DND-41 (cell line): ENCODE results near the gene COL23A1.

ENCODE experiments used
- EZH2 ChIP-seq: IDR thresholded peaks from 3 replicates; pipeline ENCODE4 v1.6.1; 2012; ENCODE audit warnings: borderline replicate concordance, low read depth, mild to moderate bottlenecking, moderate library complexity, low read length, inconsistent platforms; ENCODE audit not compliant: severe bottlenecking
- TF ChIP-seq, protein P1 (sequence below): IDR thresholded peaks from 2 replicates; pipeline ENCODE4 v1.5.1; 2012; ENCODE audit warnings: borderline replicate concordance, low read length, moderate library complexity, mild to moderate bottlenecking; ENCODE audit not compliant: poor library complexity, severe bottlenecking; ENCODE audit errors: extremely low read depth

DNA sequence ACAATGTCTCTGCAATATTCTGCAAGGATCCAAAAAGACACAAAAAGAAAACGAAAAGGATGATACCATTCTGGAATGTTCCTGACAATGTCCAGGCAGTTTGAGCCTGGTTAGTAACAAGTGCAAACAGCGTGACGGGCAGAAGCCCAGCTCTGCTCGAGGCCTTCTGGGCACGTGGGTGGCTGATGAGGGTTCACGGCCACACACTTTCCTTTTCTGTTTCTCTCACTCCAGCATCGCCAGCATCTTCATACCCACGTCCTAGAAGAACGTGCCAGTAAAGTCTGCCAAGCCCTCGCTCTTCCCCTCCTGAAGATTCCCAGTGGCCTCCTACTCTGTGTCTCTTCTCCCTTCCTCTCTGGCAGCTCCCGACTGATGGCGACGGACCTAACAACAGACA is 36.7 kb downstream of the COL23A1 start:
- TF ChIP-seq, protein P1, sequence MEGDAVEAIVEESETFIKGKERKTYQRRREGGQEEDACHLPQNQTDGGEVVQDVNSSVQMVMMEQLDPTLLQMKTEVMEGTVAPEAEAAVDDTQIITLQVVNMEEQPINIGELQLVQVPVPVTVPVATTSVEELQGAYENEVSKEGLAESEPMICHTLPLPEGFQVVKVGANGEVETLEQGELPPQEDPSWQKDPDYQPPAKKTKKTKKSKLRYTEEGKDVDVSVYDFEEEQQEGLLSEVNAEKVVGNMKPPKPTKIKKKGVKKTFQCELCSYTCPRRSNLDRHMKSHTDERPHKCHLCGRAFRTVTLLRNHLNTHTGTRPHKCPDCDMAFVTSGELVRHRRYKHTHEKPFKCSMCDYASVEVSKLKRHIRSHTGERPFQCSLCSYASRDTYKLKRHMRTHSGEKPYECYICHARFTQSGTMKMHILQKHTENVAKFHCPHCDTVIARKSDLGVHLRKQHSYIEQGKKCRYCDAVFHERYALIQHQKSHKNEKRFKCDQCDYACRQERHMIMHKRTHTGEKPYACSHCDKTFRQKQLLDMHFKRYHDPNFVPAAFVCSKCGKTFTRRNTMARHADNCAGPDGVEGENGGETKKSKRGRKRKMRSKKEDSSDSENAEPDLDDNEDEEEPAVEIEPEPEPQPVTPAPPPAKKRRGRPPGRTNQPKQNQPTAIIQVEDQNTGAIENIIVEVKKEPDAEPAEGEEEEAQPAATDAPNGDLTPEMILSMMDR, result no peak
- TF ChIP-seq EZH2, result no peak
